Stimulated activated CD4-positive, alpha-beta T cell treated with anti-CD3 and anti-CD28 coated beads, Interleukin-2, amount 100 ng/mL, for 4 hours (primary cell): Measurements from ENCODE around the gene CRACR2B.

Source experiments
- DNase-seq: peaks from one replicate; pipeline ENCODE4 v3.0.0-alpha.2; 2020; ENCODE audit warnings: low read depth

Gene CRACR2B

DNA sequence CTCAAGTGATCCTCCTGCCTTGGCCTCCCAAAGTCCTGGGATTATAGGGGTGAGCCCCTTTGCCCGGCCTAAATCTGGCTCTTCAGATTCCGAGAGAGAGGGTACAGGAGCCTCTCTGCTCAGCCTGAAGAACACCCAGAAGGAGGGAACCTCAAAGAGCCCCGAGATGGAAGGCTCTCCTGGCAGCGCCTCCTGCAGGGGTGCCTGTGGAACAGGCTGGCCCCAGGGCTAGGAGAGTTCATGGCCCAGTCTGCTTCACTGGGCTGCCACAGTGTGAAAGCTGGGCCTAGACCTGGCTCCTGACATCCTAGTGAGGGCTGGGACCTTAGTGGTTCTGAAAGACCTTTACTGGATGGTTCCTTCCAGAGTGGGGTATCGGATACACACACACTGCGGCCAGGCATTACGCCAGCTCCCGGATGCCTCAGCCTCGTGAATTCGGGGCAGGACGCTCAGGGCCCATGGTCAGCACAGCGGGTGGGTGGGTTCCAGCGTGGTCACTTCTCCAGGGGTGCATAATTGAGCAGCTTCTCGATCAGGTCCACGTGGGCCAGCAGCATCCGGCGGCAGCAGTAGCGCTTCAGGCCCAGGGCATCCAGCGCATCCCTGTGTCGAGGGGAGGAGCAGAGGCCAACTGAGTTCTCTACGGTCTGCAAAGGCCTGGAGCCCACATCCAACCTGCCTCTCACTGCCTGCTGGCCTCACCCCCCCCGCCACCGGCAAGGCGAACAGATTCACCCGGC lies 12.3 kb downstream of the CRACR2B start:
- DNase-seq: no peak

DNA sequence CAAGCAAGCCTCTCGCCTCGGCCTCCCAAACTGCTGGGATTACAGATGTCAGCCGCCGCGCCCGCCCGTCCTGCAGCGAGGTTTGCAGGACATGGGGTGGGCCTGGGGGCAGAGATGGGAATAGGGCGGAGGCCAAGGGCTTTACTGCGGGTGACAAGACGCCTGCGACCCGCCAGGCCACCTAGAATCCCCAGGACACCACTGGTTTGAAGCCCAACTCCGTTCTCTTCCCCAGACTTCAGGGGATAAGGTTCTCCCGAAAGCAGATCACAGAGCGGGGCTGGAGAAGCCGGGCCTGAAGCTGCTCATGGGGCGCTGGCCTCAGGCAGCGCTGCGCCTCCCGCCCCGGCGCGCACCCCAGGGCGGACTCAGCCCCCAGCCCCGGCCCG lies 14.3 kb downstream of the CRACR2B start:
- DNase-seq: no peak

DNA sequence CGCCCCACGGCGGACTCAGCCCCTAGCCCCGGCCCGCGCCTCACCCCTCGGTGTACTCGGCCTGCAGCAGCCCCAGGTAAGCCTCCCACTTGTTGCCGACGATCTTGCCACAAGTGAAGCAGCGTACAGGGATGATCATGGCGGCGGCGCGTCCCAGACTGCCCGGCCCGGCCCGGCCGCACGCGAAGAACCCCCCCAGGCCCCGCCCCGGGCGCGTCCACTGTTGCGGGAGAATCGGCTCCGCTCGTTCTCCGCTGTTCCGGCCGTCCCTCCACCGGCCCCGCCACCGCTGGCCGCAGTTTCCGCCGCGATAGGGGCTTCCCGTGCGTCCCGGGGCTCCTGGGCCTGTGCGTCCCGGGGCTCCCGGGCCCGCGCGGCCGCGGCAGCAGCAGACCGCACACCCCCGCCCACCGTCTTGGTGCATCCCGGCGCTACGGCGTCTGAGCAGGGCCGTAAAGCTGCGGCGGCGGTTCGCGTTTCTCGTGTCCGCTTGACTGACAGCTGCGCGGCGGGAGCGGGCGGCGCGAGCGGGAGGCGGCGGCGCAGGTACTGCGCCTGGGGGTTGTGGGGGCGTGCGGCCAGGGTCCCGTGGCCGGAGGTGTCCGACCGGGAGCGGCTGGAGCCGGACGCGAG lies 14.8 kb downstream of the CRACR2B start, which contains the start of the genes POLR2L and TSPAN4:
POLR2L (minus strand) TSS at position 160 of the 633 bp plus-strand sequence; CDS start at position 139, 21 bp downstream.
TSPAN4 (plus strand) TSS at position 483 of the 633 bp plus-strand sequence. CDS start 7,453 bp downstream, outside the sequence.
- peak; percentile 76 for DNase-seq

DNA sequence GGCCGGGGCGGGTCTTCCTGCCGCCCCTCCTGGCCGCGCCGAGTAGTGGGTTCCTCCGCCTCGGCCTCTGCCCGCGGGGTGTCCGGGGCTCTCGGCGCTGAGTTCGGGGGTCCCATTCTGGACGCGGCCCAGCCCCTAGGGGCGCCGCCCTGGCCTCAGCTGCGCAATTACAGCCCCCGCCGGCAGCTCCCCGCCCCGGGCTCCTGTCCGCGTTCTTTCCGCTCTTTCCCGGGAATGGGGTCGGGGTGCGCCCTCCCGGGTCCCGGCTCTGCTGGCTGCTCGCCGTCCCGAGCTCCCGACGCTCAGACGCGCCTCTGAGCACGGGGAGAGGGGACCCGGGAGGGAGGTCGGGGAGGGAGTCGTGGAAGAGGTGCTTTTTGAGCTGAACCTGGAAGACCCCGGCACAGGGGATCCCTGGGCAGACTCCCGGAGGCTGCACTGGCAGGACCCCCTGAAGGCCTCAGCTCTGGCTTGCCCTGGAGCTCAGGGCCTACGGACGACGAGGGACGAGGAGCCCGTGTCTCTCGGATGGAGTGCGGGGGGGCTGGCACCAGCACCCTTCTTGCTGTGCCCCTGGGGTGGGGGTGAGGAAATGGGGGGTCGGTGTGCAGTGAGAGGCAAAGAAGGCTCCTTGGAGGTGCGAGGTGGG lies 15.5 kb downstream of the CRACR2B start:
- DNase-seq: no peak

DNA sequence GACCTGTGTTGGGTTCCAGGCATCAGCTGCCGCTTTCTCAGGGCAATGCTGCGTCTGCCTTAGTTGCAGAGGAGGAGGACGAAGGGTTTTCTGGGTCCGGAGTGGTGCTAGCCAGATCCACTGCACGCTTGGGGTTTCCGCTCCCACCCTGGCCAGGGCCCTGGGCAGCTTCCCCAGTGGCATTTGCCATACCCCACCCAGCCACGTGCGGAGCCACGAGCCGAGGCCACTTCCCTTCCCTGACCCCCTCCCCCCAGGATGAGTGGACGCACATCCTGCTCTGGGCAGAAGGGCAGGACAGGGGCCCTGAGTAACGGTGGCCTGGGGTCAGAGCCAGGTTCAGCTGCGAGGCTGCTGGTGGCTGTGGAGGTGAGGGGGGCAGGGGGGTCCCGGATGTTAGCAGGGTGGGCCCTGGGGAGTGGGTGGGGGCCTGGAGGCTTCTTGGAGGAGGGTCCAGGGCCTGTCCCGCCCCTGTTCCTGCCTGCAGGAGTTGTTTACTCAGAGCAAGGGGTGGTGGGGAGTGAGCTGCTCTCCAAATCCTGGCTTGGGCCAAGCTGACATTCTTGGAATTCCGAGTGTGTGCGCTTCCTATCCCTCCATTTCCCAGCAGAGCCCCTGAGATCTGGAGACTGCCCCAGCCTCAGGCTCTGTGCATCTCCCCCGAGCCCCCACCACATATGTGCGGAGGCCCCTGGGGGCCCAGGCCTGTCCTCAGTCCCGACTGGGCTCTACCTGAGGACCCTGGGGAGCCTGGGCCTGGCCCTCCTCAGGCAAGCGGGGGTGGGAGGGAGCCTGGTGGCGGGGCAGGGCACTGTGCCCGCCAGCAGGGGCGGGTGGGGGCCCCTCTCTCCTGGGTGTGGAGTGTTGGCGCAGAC lies 16.3 kb downstream of the CRACR2B start:
- DNase-seq: no peak

DNA sequence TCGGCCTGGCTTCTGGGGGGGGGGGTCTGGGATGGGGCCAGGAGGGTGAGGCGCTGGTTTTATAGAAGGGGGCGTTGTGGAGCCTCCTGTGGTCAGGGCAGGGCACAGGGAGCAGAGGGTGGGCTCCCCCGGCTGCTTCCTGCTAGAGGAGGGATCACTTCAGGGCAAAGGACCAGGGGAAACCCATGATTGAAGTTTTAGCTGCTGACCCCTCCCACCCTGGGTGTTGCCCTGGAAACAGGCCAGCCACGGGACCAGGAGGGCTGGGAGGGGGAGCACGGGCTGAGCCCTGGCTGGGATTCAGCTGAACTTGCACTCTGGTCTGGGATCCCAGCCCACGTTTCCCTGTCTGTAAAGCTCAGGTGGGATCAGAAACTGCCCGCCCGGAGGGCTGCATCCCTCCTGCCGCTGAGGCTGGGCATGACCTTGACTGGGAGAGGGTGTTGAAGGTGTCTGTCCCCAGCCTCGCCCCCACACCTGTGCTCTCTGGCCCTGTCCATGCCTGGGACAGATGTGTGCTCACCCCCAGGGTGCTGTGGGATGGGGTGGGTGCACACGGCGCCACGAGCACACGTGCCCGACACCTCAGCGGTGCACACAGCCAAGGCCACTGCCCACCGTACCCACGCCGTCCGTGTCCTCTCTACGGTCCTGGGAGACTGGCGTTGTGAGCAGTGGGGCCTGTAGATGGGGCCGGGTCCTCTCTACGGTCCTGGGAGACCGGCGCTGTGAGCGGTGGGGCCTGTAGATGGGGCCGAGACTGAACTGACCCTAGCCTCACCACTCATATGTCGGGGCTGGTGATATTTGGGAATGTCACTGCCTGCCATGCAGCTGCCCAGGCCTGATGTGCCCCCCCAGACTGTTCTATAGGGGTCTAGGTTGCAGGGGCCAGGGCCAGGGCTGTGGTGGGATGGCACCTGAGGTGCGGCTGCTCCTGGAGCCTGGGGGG lies 17.2 kb downstream of the CRACR2B start:
- DNase-seq: no peak

DNA sequence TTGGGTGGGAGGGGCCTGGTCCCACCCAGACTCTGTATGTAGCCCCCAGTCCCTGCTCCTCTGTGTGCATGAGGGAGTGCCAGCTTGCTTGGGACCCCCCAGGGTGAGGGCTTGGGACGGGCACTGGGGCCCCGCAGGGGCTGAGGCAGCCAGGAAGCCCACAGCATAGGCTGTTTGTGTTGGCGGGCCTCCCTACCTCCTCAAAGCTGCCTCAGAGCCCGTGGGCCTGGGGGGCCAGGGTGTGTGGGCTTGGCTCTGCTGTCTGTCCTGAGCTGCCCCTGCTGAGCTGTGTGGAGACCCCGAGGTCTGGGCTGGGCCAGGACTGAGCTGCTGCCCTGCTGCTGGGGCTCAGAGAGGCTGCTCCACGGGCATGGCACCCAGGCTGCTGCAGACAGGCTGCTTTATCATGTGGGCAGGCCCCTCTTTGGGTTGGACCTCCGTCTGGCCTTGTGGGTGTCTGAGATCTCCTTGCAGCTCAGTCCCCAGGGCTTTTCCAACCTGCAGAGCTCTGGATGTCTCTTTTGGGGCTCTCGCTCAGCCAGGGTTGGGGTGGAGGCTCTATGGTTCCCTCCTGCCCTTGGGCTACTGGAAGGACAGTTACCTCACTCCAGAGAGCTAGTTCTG lies 18.3 kb downstream of the CRACR2B start:
- DNase-seq: no peak

DNA sequence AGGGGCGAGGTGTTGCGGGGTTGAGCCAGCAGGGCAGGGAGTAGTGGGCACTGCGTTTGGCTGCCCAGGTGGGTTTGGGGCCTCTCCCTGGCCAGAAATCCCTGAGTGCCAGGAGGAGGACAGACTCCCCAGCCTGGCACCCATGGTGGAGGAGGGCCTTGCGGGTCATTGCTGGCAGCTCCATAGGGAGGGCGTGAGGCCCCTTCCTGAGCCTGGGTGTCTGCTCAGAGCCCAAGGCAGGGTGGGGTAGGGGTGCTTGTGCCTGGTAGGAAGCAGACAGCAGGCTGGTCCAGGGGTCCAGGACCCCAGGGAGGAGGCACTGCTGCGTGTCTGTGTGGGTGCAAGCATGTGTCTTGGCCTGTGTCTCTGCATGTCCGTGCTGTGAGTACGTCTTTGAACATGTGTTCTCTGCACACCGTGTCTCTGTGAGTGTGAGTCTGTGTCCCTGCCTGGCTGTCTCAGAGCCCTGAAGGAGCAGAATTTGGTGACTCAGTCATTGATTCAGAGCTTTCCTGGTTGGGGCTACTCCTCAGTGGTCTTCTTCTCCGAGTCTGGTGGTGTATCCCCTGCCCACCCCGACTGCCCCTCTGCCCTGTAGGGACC lies 18.9 kb downstream of the CRACR2B start:
- no peak for DNase-seq

DNA sequence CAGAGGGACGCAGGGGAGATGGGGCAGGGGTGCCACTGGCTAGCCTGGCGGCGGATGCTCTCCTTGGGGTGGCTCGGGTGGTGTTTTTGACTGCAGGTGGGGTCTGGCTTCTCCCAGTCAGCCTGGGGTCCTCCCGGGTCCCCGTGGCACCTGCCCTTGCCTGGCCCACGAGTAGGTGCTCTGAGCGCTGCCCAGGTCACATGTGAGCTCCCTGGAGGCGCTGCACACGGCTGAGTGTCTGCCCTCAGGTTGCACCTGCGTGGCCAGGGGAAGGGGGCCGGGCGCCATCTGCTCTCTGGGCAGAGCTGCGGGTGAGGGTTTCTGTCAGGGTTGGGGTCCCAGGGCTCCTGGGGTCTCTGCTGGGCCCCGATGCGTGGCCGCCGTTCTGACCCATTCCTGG lies 20.2 kb downstream of the CRACR2B start:
- DNase-seq: no peak

DNA sequence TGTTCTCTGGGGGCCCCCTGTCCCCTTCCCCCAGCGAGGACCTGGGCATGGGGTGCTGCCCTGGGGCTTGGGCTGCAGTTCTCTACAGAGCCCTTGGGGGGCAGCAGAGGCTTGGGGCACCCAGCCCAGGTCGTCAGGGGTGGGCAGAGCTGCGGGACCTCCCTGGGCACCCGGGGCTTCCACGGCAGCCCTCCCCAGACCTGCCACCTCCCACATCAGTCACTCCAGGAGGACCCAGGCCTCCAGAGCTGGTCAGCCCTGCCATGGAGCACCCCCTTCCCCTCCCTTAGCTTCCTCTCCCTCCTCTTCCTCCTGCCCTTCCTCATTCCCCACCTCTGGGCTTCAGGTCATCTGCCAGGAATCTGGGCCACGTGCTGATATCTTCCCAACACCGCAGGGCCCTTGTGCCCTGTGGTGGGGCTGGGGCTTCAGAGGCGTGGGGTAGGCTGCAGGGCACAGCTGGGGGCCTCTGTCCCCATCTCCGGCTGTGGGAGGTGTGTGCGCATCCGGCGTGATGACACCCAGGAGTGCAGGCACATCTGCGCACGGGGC lies 20.7 kb downstream of the CRACR2B start:
- DNase-seq: peak; percentile 41

DNA sequence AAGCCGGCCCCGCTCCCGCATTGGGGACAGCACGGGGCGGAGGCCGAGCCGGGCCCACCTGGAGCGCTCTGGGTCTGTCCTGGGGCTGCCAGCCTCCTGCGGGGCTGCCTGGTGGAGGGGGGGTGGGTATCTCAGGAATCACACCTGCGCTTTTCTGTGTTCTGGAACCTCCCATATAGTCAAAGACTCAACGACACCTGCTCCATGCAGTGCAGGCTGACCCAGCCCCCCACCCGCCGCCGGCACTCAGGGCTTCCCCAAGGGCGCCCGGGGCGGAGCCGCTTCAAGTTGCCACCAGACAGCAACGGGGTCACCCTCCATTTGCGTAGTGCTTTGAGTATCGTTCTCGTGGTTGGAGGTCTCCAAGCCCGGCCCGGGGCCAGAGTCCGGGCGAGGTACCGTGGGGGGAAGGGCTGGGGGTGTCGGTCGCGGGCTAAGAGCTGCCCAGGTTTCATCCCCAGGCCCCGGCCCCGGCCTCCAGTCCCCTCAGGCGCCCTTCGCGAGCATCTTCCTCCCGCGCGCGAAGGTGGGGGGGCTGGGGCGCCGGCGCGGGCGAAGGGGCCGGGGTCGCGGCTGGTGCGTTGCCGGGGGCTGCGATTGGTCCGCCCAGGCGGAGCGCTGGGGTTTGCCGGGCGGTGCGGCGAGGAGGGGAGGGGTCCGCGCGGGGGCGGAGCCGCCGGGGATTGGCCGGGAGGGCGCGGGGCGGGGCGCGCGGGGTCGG lies 21.5 kb downstream of the CRACR2B start:
- DNase-seq: peak; percentile 29

DNA sequence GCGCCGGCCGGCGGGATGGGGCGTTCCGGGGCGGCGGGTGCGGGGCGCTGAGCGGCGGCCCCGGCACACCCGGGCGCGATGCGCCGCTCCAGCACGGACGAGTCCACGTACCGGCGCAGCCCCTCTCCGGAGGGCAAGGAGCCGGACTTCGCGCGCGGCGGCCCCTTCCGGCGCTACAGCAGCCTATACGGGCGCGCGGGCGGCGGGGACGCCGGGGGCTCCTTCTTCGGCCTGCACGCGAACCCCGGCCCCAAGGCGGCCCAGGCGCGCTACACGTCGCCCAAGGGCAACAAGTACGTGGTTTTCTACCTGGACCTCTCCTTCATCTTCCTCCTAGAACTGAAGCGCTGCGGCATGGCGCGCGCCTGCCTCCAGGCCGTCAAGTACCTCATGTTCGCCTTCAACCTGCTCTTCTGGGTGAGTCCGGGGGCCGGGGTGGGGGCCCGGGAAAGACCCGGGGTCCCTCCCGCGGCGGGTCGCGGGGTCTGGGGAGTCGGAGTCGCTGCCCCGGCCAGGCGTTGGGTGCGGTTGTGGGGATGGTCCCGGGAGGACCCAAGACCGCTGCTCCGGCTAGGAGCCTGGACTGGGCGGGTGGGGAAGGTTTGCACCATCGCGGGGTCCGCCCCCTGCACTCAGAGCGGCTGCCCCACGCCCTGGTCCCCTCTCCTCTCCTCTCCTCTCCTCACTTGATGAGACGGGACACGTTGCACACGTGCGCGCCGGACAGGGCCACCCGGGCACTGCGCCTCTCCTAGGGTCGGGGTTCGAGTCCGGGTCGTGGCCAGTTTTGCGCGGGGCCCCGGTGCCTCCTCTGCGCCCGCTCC lies 22.4 kb downstream of the CRACR2B start:
- no peak for DNase-seq

DNA sequence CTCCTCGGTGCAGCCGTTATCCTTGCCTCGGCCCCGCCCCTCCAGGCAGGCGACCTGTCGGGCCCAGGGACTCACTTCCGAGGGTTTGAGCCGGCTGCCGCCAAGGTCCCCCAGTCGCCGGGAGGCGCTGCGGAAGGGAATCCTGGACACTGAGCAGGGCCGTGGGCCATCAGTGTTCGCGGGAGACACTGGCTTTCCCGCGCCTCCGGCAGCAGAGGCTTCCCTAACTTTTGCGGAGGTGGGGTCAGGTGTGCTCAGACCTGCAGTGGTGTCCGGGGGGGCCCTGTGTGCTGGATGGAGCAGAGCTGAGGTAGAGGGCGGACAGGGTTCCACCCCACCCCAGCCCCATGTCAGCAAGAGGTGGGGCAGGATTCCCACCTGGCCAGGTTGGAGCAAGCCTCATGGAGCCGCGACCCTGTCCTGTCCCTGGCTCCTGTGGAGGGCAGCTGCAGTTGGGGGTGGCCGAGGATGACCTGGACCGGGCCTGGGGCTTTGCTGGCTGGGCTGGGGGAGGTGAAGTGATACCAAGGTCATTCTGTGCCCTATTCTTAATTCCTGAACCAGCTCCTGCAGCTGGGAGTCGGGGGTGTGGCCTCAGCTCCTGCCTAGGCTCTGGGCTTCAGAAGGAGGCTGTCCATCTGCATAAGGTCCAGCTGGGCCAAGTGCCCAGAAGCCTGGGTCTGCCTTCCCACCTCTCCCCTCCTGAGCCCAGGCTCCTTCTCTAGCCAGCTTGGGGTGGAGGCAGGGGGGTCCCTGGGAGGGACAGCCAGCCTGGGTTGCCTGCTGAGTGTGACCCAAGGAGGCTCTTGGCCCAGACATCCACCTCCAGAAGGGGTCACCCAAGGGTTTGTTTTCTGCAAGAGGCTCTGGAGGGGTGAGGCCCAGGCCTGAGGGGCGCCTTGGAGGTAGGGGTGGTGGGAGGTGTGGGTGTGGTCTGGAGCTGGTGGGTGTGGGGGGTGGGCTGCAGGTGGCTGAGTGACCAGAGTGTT lies 23.4 kb downstream of the CRACR2B start:
- DNase-seq: no peak

DNA sequence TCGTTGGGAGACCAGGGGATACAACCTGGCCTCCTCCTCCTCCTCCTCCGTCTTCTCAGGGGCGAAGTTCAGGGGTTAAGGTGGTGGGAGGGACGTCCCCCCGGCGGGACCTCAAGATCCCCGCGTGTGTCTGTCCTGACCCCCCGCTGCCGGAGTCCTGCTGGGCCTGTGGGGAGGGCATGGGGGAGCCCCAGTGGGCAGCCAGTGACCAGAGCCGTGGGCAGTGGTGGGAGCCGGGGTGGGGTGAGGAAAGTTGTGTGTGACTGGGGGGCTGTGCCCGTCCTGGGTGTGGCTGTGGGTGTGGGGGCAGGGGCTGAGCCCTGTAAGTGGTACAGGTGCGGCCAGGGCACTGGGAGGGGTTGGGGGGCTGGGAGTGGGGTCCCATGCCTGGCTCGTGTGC lies 25.0 kb downstream of the CRACR2B start:
- no peak for DNase-seq

DNA sequence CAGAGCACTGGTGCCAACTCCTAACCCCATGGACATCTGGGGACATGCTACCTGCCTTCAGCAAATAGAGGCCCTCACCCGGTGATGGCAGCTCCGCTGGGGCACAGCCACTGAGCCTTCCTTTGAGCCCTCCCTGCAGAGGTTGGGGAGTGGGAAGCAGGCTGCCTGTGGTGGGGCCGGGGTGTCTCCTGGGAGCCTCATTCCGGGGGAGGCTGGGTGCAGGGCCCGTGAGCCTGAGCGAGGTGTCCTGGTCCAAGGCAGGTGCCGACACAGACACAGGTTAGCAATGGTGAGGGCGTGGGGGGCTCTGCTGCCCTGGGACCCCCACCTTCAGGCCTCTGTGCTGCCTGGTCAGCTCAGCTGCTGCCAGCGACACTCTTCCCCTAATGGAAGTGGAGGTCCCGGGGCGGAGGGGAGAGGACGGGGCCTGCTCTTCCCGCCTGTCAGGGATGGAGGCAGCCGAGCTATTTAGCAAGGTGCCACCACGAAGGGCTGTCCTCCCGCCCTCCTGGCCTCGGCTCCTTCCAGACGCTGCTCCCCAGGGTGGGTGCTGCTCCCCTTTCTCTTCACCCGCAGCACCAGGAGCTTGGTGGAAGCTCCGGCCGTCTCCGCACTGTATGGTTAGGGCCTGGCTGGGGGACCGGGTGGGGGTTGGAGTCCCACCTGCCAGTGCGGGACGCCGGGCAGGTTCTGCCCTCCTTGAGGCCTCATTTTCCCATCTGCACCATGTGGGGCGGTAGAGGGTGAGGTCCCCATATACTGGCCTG lies 26.1 kb downstream of the CRACR2B start:
- DNase-seq: no peak
